ENCODE results near the gene OPRL1.

Gene OPRL1

GRCh38 chr20:64056639-64056888, 23.3 kb upstream of the OPRL1 start:
- DNase-seq (ENCODE audit: low read depth in 2 of 2), result no peak

GRCh38 chr20:64056889-64057627, 22.8 kb upstream of the OPRL1 start:
- DNase-seq (ENCODE audit: low read depth in 2 of 2), result no peak

GRCh38 chr20:64057628-64058498, 22.0 kb upstream of the OPRL1 start:
- peak; percentile 68 to 86 for DNase-seq (ENCODE audit: low read depth in 2 of 2)

GRCh38 chr20:64058536-64058935, 21.3 kb upstream of the OPRL1 start:
- DNase-seq (ENCODE audit: low read depth in 2 of 2), result no peak

GRCh38 chr20:64062276-64062595, 17.6 kb upstream of the OPRL1 start:
- no peak for DNase-seq (ENCODE audit: low read depth in 2 of 2)

- peak; percentile 87 to 95 for DNase-seq (ENCODE audit: low read depth in 2 of 2)
Observed at GRCh38 chr20:64062596-64063388, 17.1 kb upstream of the OPRL1 start, which contains the start of gene TCEA2. Gene TCEA2 (plus strand): TSS chr20:64063198. CDS start chr20:64063313, 115 bp downstream.

- DNase-seq (ENCODE audit: low read depth in 2 of 2), result peak in 1 of 2 donors; percentile 51
Observed at GRCh38 chr20:64063389-64064144, 16.3 kb upstream of the OPRL1 start.

GRCh38 chr20:64064145-64064698, 15.7 kb upstream of the OPRL1 start:
- no peak for DNase-seq (ENCODE audit: low read depth in 2 of 2)

GRCh38 chr20:64065062-64065973, 14.6 kb upstream of the OPRL1 start:
- DNase-seq (ENCODE audit: low read depth in 2 of 2), result no peak

GRCh38 chr20:64065974-64066343, 13.9 kb upstream of the OPRL1 start:
- peak; percentile 48 to 61 for DNase-seq (ENCODE audit: low read depth in 2 of 2)

- DNase-seq (ENCODE audit: low read depth in 2 of 2), result no peak
Observed at GRCh38 chr20:64067005-64067632, 12.8 kb upstream of the OPRL1 start.

GRCh38 chr20:64067733-64068307, 12.1 kb upstream of the OPRL1 start:
- no peak for DNase-seq (ENCODE audit: low read depth in 2 of 2)

GRCh38 chr20:64068386-64069208, 11.3 kb upstream of the OPRL1 start:
- no peak for DNase-seq (ENCODE audit: low read depth in 2 of 2)

- DNase-seq (ENCODE audit: low read depth in 2 of 2), result no peak
Observed at GRCh38 chr20:64069209-64069613, 10.7 kb upstream of the OPRL1 start.

- no peak for DNase-seq (ENCODE audit: low read depth in 2 of 2)
Observed at GRCh38 chr20:64069614-64070243, 10.2 kb upstream of the OPRL1 start.

- DNase-seq (ENCODE audit: low read depth in 2 of 2), result no peak
Observed at GRCh38 chr20:64070244-64070993, 9.5 kb upstream of the OPRL1 start.

Measured in stimulated activated CD4-positive, alpha-beta T cell treated with anti-CD3 and anti-CD28 coated beads, Interleukin-15, amount 100 ng/mL, for 48 hours (primary cell).